ENCODE data around the gene B4GALT2.

B4GALT2 gene

GRCh38 chr1:44000122-44000665 is 21.2 kb downstream of the B4GALT2 start:
- no peak for DNase-seq (ENCODE audit: low read depth in 1 of 2, low spot score in 1 of 2)

- no peak for DNase-seq (ENCODE audit: low read depth in 1 of 2, low spot score in 1 of 2)
These were observed 23.2 kb downstream of the B4GALT2 start for GRCh38 chr1:44002165-44002564.

DNA sequence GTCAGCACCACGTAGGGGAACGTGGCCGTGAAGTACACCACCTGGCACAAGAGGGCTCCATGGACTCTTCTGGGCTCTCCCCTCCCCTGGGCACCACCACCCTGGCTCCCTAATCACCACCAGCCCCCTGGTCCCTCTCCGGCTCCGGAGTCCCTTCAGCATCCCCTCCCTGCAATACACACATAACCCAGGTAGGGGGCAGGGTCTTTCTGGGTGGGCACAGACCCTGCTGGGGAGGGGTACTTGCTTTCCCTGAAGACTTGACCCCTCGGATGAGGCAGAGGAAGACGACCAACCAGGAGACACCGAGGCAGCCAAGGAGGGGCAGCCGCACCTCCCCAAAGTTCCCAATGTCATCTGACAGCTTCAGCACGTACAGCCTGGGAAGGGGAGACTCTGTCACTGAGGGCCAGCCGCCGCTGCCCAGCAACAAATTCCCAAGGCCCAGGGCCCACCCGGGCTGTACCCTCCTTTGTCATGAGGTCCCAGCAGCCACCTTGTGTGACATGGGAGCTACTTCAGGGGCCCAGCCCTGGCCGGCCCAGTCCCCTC is 23.7 kb downstream of the B4GALT2 start:
- DNase-seq (ENCODE audit: low read depth in 1 of 2, low spot score in 1 of 2): no peak

DNA sequence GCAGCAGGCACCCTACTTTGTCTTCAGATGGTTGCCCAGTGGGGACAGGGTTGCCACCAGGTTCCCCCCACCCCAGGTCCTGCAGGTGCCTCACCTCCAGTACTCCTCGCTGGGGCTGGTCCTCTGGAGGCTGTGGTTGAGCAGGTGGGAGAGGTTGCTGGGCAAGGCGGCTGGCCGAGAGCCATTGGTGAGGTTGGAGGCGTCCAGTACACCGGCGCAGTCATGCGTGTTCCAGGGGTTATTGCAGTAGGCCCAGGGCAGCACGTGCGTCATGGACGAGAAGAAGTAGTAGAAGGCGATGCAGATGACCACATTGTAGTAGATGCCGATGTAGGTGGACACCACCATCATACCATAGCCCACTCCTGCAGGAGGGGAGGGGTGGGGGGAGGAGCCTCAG is 29.2 kb downstream of the B4GALT2 start:
- no peak for DNase-seq (ENCODE audit: low read depth in 1 of 2, low spot score in 1 of 2)

DNA sequence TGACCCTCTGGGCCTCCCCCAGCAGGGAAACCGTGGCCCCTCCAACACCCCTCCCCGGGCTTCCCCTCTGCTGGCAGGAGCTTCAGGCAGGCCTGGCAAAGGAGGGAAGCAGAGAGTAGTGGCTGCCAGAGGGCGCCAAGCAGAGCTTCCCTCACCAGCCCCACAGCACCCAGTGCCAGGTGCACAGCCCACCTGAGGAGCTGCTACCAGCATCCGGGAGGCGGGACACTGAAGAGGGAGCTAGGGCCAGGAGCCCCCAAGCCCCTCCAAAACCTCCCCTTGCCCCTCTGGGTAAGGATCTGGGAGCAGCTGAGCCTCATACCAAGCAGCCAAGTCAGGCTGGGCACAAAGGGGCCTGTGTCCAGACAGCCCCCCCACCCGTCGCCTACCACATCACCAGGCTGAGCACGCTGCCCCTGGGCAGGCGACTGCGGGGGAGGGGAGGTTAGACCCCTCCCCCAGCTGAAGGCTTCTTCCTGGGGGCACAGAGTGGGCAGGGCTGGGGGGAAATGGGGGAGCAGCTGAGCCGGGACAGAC is 32.0 kb downstream of the B4GALT2 start:
- no peak for DNase-seq (ENCODE audit: low read depth in 1 of 2, low spot score in 1 of 2)

GRCh38 chr1:44012404-44012803 is 33.4 kb downstream of the B4GALT2 start:
- DNase-seq (ENCODE audit: low read depth in 1 of 2, low spot score in 1 of 2): no peak

DNA sequence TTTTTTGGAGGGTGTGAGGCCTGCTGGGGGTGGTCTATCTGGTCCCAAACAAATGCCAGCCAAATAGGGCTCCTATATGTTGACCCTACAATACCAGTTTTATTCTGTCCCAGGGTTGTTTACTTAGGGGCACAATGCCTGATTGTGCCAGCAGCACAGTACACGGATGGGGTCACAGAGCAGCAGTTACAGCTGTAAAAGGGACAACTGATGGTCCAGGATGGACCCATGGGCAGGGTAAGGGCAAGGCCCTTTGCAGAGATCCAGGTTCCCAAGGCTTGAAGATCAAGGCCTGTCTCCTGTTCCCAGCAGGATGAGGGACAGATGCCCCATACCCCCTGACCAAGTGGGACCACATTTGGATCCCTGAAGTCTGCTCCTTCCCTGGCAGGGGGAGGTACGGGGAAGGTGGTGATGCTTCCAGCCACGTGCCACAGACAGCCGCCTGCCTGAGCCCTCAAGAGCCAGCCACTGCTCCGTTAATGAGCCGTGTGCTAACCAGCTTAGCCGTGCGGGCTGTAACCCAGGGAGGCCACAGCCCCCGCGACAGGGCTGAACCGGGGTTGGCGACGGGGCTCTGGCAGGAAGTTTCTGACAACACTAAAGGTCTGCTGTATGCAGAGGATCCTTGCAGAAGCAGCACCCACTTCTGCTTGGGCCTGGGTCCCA is 34.1 kb downstream of the B4GALT2 start:
- DNase-seq (ENCODE audit: low read depth in 1 of 2, low spot score in 1 of 2): no peak

GRCh38 chr1:44013949-44014348 is 34.9 kb downstream of the B4GALT2 start:
- no peak for DNase-seq (ENCODE audit: low read depth in 1 of 2, low spot score in 1 of 2)

- no peak for DNase-seq (ENCODE audit: low read depth in 1 of 2, low spot score in 1 of 2)
These were observed 35.5 kb downstream of the B4GALT2 start for GRCh38 chr1:44014365-44015104.

- DNase-seq (ENCODE audit: low read depth in 1 of 2, low spot score in 1 of 2): no peak
These were observed 36.2 kb downstream of the B4GALT2 start for GRCh38 chr1:44015206-44015605.

DNA sequence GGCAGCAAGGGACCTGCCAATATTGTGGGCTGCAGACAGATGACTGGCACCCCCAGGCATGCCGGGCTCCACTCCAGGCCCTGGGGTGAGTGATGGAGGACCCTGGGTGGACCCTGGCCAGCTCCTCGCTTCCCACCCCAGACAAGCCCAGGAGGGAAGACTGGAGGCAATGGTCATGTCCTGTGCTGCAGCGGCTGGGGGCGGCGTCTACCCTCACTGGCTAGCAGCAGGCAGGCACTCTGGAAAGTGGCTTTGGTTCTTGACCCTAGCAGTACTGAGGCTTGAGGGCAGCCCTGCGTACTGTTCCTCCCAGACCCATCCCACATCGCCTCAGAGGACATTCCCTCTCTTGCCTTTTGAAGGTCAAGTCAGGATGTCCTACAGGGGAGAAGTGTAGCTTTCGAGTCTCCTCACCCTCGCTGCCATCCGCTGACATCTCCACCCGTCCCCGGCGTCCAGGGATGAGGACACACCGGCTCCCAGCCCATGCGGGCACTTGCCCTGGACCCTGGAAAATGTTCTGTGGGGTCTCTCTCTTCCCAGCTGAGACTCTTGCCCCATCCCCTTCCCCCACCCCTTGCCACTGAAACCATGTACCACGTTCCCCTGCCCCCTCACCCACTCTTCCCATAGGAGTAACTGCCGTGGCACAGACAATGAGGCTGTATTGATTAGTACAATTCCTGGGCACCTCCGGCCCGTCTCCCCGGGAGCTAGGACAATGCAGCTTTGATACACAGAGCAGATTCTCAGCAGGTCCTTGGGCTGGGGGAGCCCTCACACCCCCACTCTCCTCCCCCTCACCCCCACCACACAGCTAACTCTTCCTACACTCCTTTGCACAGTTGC is 37.3 kb downstream of the B4GALT2 start:
- DNase-seq (ENCODE audit: low read depth in 1 of 2, low spot score in 1 of 2): no peak

DNA sequence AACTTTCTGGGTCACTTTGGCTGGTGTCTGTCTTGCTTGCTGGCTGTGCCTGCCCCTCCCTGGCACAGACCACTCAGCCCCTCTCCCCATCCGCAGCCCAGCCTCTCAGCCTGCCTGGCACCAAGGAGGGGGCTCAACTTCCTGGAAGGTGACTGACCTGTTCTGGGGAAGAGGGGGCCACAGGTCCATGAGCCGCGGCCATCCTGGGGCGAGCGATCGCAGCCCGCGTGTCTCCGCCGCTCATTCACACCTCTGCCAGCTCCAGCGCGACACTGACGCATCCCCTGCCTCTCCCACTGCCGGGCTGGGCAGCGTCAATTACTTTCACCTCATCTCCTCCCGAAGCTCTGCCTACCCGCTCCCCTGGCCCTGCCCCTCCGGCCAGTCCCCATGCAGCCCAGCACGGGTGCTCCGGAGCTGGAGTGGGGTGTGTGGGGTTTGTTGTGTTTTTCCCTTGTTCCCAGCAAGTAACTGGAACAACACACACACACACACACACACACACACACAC is 37.9 kb downstream of the B4GALT2 start:
- no peak for DNase-seq (ENCODE audit: low read depth in 1 of 2, low spot score in 1 of 2)

DNA sequence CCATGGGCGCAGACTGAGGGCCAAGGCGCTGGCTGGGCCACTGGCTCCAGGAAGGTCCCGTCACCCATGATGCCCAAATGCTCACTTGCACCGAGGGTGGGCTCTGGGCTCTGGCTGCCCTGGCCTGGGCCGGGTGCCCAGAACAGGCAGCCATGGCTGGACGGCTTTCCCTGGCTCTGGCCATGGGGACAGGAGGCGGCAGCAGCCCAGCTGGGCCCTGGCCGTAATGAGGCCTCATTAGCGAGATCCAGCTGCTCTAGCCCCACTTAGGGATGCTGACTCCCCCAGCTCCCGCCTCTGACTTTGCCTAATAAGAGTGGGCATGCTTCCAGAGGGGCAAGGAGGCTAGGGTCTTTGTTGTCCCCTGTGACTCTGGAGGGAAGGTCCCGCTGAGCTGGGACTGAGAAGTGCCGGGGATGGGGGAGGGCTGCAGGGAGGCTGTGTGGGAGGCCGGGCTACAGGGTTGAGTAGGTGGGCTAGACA is 40.5 kb downstream of the B4GALT2 start:
- no peak for DNase-seq (ENCODE audit: low read depth in 1 of 2, low spot score in 1 of 2)

DNA sequence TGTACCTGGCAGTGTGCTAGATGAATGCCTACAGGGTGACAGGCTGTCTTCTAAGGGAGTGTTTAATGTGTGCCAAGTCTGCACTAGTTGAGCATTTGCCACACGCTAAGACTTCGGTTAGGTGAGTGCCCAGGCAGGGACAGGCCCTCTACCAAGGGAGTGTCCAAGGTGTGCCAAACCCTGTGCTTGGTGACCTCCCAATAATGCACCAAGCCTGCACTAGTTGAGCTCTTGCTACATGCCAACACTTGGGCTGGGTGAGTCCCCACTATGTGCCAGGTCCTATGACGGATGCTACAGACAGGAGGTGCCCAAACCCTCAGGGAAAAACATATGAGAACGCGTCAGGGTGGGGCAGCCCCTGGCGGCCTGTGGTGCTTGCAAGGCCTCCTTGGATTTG is 41.5 kb downstream of the B4GALT2 start:
- DNase-seq (ENCODE audit: low read depth in 1 of 2, low spot score in 1 of 2): no peak

- no peak for DNase-seq (ENCODE audit: low read depth in 1 of 2, low spot score in 1 of 2)
These were observed 42.1 kb downstream of the B4GALT2 start for GRCh38 chr1:44021156-44021555.

- DNase-seq (ENCODE audit: low read depth in 1 of 2, low spot score in 1 of 2): no peak
These were observed 42.7 kb downstream of the B4GALT2 start for GRCh38 chr1:44021581-44022321.

DNA sequence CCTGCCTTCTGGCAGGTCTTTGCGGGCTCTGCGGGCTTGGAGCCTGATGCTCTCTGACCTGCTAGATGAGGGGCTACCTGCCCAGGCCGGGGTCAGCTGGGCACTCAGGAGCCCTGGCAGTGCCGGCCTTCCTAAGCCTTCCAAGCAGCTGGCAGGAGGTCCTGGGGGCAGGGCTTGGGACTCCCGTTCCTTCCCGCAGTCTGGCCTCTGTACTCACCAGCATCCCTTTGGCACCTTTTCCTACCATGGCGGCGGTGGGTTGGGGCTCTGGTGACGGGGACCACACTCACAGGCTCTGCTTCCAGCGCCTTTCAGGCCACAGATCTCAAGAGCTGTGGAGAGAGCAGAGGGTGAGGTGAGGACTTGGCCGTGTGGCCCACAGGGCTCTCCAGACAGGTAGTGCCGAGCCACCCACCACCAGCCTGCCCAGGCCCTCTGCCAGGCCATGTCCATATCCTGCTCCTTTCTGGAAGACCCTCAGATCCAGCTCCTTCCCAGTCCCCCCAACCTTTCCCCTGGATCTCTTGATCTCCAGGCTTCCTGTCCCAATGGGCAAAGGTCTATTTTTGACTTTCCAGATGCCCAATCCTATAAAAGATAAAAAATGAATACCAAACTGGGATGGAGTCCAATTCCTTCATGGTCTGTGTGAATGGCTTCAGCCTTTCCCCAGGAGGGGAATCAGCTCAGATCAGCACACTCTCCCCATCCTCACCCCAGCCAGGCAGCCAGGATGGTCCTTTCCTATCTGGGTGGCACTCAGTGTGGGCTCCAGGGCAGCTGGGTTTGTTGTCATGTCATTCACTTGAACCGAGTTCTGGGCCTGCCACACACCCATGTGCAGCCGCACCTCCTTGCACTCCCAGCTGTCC is 45.3 kb downstream of the B4GALT2 start:
- no peak for DNase-seq (ENCODE audit: low read depth in 1 of 2, low spot score in 1 of 2)

DNA sequence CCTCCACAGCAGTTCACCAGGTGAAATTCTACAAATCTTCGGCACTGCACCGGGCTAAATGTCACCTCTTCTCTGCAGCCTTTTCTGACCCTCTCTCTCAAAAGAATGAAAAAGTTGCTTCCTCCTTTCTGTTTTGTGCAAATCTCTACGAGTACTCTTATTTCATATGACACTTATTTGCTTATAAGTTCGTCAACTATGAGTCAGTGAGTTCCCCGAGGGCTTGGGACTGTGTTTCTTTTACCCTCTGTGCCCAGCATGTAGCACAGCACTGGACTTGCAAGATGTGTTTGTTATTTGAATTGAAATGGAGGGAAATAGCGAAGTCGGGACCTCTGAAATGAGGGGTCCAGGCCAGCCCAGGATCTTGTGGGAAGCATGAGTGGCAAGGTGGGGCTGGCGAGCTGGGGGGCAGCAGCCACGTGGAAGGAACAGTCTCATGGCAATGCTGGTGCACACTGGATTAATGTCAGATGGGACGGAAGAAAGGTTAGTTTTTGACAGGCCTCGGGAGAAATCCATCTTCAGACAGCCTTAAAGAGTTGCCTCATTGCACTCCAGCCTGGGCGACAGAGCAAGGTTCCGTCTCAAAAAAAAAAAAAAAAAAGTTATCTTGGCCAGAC is 46.0 kb downstream of the B4GALT2 start:
- no peak for DNase-seq (ENCODE audit: low read depth in 1 of 2, low spot score in 1 of 2)

GRCh38 chr1:44025816-44026215 is 46.8 kb downstream of the B4GALT2 start:
- no peak for DNase-seq (ENCODE audit: low read depth in 1 of 2, low spot score in 1 of 2)

Data from stimulated activated CD4-positive, alpha-beta T cell treated with anti-CD3 and anti-CD28 coated beads, Interleukin-15, amount 100 ng/mL, for 1 hour (primary cell).